ENCODE measurements around the gene SLC22A23.

- no peak for TF ChIP-seq CTCF (IDR thresholded peaks at IDR 0.05)
- TF ChIP-seq EP300 (IDR thresholded peaks at IDR 0.05): no peak
Measured at GRCh38 chr6:3242768-3243167, 214.1 kb downstream of the SLC22A23 start.
